PFSK-1 (cell line): ENCODE data around the gene MARCKS.

Experiments
- FOXP2 ChIP-seq: optimal IDR thresholded peaks from 2 replicates; pipeline ENCODE3; 2011; ENCODE audit warnings: borderline replicate concordance, control low read depth, inconsistent platforms; ENCODE audit not compliant: insufficient read depth; ENCODE audit errors: extremely low read length, extremely low read depth
- POLR2AphosphoS5 ChIP-seq: IDR thresholded peaks from 2 replicates; pipeline ENCODE4 v1.6.1; 2012; ENCODE audit warnings: low read depth, mild to moderate bottlenecking, control low read depth, low read length, moderate library complexity
- REST ChIP-seq, 2 experiments: IDR thresholded peaks; 2 replicates each; pipeline versions ENCODE4 v1.6.1 to v1.8.0; 2011 to 2012; ENCODE audit warnings: low read depth in 2 of 2, low read length in 2 of 2, control low read depth in 1 of 2, inconsistent platforms in 1 of 2, mild to moderate bottlenecking in 1 of 2, moderate library complexity in 1 of 2; ENCODE audit not compliant: insufficient read depth in 1 of 2
- SIN3A ChIP-seq: IDR thresholded peaks from 2 replicates; pipeline ENCODE4 v1.6.1; 2012; ENCODE audit warnings: mild to moderate bottlenecking, low read length, moderate library complexity, borderline replicate concordance; ENCODE audit not compliant: insufficient read depth
- TAF1 ChIP-seq: IDR thresholded peaks from 2 replicates; pipeline ENCODE4 v1.6.1; 2012; ENCODE audit warnings: low read length, control low read depth, borderline replicate concordance; ENCODE audit not compliant: insufficient read depth

GRCh38 chr6:113848811-113849210 lies 8.3 kb upstream of the MARCKS start:
- TF ChIP-seq TAF1, result no peak
- TF ChIP-seq POLR2AphosphoS5, result no peak
- TF ChIP-seq REST (IDR thresholded peaks at IDR 0.05; ENCODE audit: insufficient read depth in 1 of 2, low read depth in 2 of 2, low read length in 2 of 2), result no peak
- TF ChIP-seq SIN3A, result no peak
- TF ChIP-seq FOXP2, result no peak
